Breast epithelium (tissue), 4 donors: Measurements from ENCODE around the gene FCGBP. TPM values are rescaled to one million over a fixed set of nuclear protein-coding genes. Genes with fewer than 3 reads are reported as not detected.

Experiments
- DNase-seq, 2 donors: peaks; one replicate each; pipeline ENCODE4 v3.0.0-alpha.2; 2019; ENCODE audit warnings: low spot score in 2 of 2
- H3K27ac ChIP-seq, 2 donors: fragments of 200-600 bp; sonication (generic) in 1 of 2; one replicate each; pipeline ENCODE4 v1.5.1; 2016 to 2019; ENCODE audit warnings: mild to moderate bottlenecking in 1 of 2
- H3K27me3 ChIP-seq, 2 donors: fragments of 200-600 bp; sonication (generic) in 1 of 2; one replicate each; pipeline versions ENCODE4 v1.5.1 to v1.6.0; 2017 to 2019; ENCODE audit warnings: control low read depth in 1 of 2, mild to moderate bottlenecking in 1 of 2
- H3K36me3 ChIP-seq: fragments of 200-600 bp; one replicate; pipeline ENCODE4 v1.5.1; 2019
- H3K4me1 ChIP-seq, 2 donors: fragments of 200-600 bp; sonication (generic); one replicate each; pipeline ENCODE4 v1.5.1; 2016 to 2019; ENCODE audit warnings: control low read depth in 1 of 2
- H3K4me3 ChIP-seq, 3 donors: fragments of 200-600 bp; sonication (generic); 1 replicate in 2 of 3; 2 replicates in 1 of 3; pipeline ENCODE4 v1.5.1; 2016 to 2019; ENCODE audit warnings: mild to moderate bottlenecking in 3 of 3, moderate library complexity in 2 of 3
- H3K9me3 ChIP-seq, 2 donors: fragments of 200-600 bp; sonication (generic) in 1 of 2; one replicate each; pipeline ENCODE4 v1.5.1; 2016 to 2019; ENCODE audit warnings: control low read depth in 1 of 2
- POLR2A ChIP-seq: fragments of 450-650 bp; IDR thresholded peaks from one replicate; pipeline ENCODE4 v1.6.1; 2016; ENCODE audit warnings: antibody characterized with exemption, mild to moderate bottlenecking, moderate library complexity
- POLR2AphosphoS5 ChIP-seq, 3 donors: sonication (generic); formaldehyde crosslinking; IDR thresholded peaks; one replicate each; pipeline ENCODE4 v1.6.1; 2017; ENCODE audit warnings: antibody characterized with exemption in 3 of 3
- intact Hi-C: fragments of 100-400 bp; cut with DNase I; formaldehyde crosslinking; loops from one replicate; pipeline ENCODE4 v1.15.1; 2023; ENCODE audit warnings: low total_unique reads
- total RNA-seq, 3 donors: library from RNA; depleted of rRNA; stranded (reverse); fragments of >200 nt; gene quantifications; one replicate each; pipeline ENCODE4 v1.1.0, GENCODE V29; 2016
- TF ChIP-seq, protein P1 (sequence below), 3 donors: fragments of 450-650 bp; IDR thresholded peaks; one replicate each; pipeline ENCODE4 v1.5.1; 2016 to 2017; ENCODE audit warnings: antibody characterized with exemption in 3 of 3, mild to moderate bottlenecking in 3 of 3, moderate library complexity in 3 of 3

FCGBP gene
- total RNA-seq, result 10 to 100 TPM; 25.9 to 77.3 (median 28.2) TPM

DNA sequence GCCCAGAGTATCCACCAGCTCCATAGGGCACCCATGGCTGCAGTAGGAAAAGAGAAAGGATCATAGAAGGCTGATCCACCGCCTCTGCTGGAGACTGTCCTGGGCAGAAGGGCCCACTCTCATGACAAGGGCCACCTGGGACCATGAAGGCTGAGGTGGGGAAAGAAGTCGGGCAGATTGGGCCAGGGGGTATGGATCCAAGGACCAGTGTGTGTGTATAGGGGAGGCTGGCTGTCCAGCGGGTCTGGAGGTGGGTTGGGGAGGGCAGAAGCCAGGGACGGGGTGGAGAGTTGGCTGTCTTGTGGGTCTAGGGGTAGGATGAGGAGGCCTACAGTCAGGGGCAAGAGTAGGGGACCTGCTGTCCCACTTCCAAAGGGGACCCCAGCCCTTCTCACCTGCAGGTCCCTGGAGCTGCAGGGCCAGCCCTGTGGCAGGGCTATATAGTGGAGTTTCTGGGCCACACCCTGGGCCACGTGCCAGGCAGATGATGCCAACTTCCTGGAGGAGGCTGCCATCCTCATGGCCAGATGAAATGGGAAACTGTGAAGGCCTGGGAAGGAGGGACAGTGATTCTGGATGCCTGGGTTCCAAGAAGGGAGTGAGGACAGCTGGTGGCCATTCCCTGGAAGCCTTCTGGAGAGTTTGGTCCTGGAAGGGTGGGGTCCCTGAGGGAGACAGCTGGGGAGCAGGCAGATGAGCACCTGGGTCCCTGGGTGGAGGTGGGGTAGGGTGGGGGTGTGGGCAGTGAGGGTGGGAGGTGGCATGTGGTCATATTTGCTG lies at the start of gene FCGBP:
Gene FCGBP, minus strand, starts transcription at position 51 of the 780 bp plus-strand sequence.
- peaks cover 1 to 5% of the 10 kb centered on the region in 2 donors for H3K9me3 ChIP-seq
- H3K27ac ChIP-seq, result no peak within 1 kb of the TSS
- no peaks in the 10 kb centered on the region for H3K4me1 ChIP-seq
- peaks cover 0 to 18% of the 10 kb centered on the region in 2 donors for H3K27me3 ChIP-seq
- TF ChIP-seq, protein P1, sequence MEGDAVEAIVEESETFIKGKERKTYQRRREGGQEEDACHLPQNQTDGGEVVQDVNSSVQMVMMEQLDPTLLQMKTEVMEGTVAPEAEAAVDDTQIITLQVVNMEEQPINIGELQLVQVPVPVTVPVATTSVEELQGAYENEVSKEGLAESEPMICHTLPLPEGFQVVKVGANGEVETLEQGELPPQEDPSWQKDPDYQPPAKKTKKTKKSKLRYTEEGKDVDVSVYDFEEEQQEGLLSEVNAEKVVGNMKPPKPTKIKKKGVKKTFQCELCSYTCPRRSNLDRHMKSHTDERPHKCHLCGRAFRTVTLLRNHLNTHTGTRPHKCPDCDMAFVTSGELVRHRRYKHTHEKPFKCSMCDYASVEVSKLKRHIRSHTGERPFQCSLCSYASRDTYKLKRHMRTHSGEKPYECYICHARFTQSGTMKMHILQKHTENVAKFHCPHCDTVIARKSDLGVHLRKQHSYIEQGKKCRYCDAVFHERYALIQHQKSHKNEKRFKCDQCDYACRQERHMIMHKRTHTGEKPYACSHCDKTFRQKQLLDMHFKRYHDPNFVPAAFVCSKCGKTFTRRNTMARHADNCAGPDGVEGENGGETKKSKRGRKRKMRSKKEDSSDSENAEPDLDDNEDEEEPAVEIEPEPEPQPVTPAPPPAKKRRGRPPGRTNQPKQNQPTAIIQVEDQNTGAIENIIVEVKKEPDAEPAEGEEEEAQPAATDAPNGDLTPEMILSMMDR (IDR thresholded peaks at IDR 0.05), result no peak
- no peak for TF ChIP-seq POLR2A
- TF ChIP-seq POLR2AphosphoS5 (IDR thresholded peaks at IDR 0.05), result no peak
- H3K36me3 ChIP-seq, result no peaks in the 10 kb centered on the region
- DNase-seq, result no peak
- H3K4me3 ChIP-seq, result no peak within 1 kb of the TSS
- intact Hi-C loops, result no loop called here

GRCh38 chr19:39983695-39984300 lies 49.4 kb upstream of the FCGBP start:
- H3K4me1 ChIP-seq, result no peaks in the 10 kb centered on the region
- no peaks in the 10 kb centered on the region for H3K27me3 ChIP-seq
- H3K36me3 ChIP-seq, result peaks cover 3% of the 10 kb centered on the region
- peaks cover 27 to 30% of the 10 kb centered on the region in 2 donors for H3K9me3 ChIP-seq
- TF ChIP-seq POLR2AphosphoS5 (IDR thresholded peaks at IDR 0.05) (no peak), POLR2A (no peak)
- TF ChIP-seq, protein P1 (IDR thresholded peaks at IDR 0.05), result no peak
- intact Hi-C loops, result no loop called here
- no peak for DNase-seq
- no peak overlapping the region for H3K4me3 ChIP-seq
- no peak overlapping the region for H3K27ac ChIP-seq

DNA sequence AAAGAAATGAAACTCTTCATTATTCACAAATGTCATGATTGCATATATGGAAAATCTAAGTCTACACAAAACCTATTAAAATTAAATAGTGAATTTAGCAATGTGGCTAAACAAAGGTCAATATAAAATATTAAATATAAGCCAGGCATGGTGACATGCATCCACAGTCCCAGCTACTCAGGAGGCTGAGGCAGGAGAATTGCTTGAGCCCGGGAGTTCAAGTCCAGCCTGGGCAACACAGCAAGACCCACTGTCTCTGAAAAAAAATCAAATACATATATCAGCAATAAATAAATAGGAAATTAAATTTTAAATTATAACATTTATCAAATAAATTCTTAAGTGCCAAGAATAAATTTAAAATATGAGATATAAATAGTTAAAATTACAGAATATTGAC lies 48.4 kb upstream of the FCGBP start:
- Histone ChIP-seq H3K4me1 (no peaks in the 10 kb centered on the region), H3K27ac (no peak overlapping the region), H3K36me3 (peaks cover 3% of the 10 kb centered on the region), H3K27me3 (no peaks in the 10 kb centered on the region), H3K9me3 (peaks cover 27 to 30% of the 10 kb centered on the region in 2 donors), H3K4me3 (no peak overlapping the region)
- TF ChIP-seq, protein P1 (IDR thresholded peaks at IDR 0.05), result no peak
- TF ChIP-seq POLR2A, result no peak
- TF ChIP-seq POLR2AphosphoS5 (IDR thresholded peaks at IDR 0.05), result no peak
- intact Hi-C loops, result no loop called here
- no peak for DNase-seq

DNA sequence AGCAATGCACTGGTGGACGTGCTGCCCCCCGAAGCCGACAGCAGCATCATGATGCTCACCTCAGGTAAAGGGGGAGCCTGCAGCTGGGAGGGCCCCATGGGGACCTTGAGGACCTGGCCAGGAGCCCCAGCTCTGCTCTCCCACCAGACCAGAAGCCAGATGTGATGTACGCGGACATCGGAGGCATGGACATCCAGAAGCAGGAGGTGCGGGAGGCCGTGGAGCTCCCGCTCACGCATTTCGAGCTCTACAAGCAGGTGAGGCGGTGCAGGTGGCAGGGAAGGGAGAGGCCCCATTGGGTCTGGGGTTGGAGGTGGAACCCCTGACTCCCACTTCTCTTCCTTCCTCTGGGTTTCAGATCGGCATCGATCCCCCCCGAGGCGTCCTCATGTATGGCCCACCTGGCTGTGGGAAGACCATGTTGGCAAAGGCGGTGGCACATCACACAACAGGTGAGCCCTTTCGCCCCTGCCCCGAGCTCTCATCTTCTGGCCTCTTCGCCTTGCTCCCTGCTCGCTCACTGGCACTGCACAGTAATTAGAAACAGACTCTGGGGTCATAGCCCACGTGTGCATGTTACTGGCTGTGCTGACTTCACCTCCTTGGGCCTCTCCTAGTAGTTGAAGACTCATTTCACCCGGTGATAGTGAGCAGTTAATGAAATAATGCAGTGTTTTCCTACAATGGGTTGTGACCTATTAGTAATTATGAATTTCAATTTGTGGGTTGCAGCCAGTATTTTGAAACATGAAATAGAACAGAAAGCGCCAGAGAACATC lies 40.1 kb upstream of the FCGBP start:
- Histone ChIP-seq H3K27me3 (no peaks in the 10 kb centered on the region), H3K9me3 (no peaks in the 10 kb centered on the region), H3K4me3 (no peak overlapping the region), H3K36me3 (peaks cover 9% of the 10 kb centered on the region), H3K4me1 (peaks cover 0 to 9% of the 10 kb centered on the region in 2 donors), H3K27ac (no peak overlapping the region)
- intact Hi-C loops, result loop anchor here (5.0 kb wide), 1 partner anchor 127 kb away; the partner anchor contains the start of gene FBL
- TF ChIP-seq POLR2A (no peak), POLR2AphosphoS5 (IDR thresholded peaks at IDR 0.05) (no peak)
- TF ChIP-seq, protein P1 (IDR thresholded peaks at IDR 0.05), result no peak
- DNase-seq, result no peak
